ENCODE measurements around the gene IL1B. TPM values are rescaled to one million over a fixed set of nuclear protein-coding genes. Genes with fewer than 3 reads are reported as not detected.

Gene IL1B
- total RNA-seq, 1 experiment from 2014 or later = not detected

DNA sequence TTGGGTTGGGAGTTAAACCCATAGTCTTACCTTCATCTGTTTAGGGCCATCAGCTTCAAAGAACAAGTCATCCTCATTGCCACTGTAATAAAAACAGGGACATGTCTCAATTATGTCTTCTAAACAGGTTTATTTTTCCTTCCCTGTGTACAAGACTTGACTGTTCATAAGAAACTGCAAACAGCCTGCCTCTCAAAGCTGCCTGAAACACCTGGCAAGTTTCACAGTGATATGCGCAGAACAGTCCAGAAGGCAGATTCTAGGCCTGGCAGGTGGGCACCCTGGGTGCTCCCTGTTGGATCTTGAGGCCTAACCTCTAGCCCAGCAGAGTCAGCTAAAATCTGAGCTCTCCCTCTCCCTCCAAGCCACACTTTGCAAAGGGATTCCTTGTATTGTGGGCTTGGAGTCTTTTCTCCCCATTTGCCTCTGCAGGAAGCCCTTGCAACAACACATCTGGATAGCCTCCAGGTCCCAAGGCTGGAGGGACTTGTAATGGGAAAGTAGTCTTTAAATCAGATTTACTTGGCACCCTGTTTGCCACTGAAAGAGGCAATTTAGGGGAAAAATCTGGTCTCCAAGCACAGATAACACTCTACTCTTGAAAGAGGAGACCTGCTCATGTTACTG is 930 bp downstream of the IL1B start:
- in situ Hi-C loops (cut with HindIII; ENCODE audit: low pct_unique_long_range_greater_than_20kb, low sequenced_read_pairs) (no loop called here), intact Hi-C loops (cut with micrococcal nuclease; ENCODE audit: unreplicated experiment) (no loop called here)
- TF ChIP-seq TCF7L2 (IDR thresholded peaks at IDR 0.05; ENCODE audit: low read depth, low read length) (no peak), CTCF (IDR thresholded peaks at IDR 0.05) (no peak)
- TF ChIP-seq, protein P1, sequence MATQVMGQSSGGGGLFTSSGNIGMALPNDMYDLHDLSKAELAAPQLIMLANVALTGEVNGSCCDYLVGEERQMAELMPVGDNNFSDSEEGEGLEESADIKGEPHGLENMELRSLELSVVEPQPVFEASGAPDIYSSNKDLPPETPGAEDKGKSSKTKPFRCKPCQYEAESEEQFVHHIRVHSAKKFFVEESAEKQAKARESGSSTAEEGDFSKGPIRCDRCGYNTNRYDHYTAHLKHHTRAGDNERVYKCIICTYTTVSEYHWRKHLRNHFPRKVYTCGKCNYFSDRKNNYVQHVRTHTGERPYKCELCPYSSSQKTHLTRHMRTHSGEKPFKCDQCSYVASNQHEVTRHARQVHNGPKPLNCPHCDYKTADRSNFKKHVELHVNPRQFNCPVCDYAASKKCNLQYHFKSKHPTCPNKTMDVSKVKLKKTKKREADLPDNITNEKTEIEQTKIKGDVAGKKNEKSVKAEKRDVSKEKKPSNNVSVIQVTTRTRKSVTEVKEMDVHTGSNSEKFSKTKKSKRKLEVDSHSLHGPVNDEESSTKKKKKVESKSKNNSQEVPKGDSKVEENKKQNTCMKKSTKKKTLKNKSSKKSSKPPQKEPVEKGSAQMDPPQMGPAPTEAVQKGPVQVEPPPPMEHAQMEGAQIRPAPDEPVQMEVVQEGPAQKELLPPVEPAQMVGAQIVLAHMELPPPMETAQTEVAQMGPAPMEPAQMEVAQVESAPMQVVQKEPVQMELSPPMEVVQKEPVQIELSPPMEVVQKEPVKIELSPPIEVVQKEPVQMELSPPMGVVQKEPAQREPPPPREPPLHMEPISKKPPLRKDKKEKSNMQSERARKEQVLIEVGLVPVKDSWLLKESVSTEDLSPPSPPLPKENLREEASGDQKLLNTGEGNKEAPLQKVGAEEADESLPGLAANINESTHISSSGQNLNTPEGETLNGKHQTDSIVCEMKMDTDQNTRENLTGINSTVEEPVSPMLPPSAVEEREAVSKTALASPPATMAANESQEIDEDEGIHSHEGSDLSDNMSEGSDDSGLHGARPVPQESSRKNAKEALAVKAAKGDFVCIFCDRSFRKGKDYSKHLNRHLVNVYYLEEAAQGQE (IDR thresholded peaks at IDR 0.05; ENCODE audit: insufficient read depth in 1 of 2, low read depth in 2 of 2, low read length in 1 of 2) = no peak
- no peaks in the 10 kb centered on the region for H3K9me3 ChIP-seq (ENCODE audit: control insufficient read depth, insufficient read depth, low read depth, low read length)
- H3K27ac ChIP-seq (ENCODE audit: low read length) = no peak overlapping the region
- no peaks in the 10 kb centered on the region for H3K4me1 ChIP-seq (ENCODE audit: control insufficient read depth, insufficient read depth, low read length)
- CTCF ChIA-PET = no interaction called here
- POLR2A ChIA-PET = no interaction called here
- peaks cover 2% of the 10 kb centered on the region; the same call in 1 of the 2 replicates for H3K27me3 ChIP-seq (ENCODE audit: control insufficient read depth, insufficient read depth, low read length)
- H3K4me3 ChIP-seq (ENCODE audit: low read depth in 2 of 2, low read length in 2 of 2) = no peak overlapping the region
- no peak for ATAC-seq
- no TSS peak for BruUV-seq (replicated peaks)
- H3K36me3 ChIP-seq (ENCODE audit: control insufficient read depth, insufficient read depth, low read length) = no peaks in the 10 kb centered on the region
- DNase-seq (ENCODE audit: low read depth, low spot score) = no peak

DNA sequence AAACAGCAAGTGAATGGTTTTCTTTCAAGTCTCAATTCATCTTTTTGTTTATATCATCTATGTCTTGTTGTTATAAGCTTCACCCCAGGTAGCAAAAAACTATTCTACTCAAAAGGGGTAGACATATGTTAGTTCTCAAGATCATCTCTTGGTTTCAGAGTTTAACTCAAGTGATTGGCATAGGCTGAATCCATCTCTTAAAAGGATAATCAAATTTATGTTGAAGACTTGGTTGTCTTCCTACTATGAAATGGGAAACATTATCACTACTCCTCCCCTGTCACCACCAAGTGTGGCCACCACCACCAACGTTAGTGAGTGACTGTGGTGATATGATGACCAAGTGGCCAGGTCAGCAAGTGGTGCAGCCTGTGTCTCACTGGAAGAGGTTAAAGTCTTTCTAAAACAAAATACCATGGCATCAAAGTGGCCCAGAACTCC is 1.5 kb downstream of the IL1B start:
- BruUV-seq (replicated peaks) = no TSS peak
- CTCF ChIA-PET = no interaction called here
- H3K27me3 ChIP-seq (ENCODE audit: control insufficient read depth, insufficient read depth, low read length) = peaks cover 2% of the 10 kb centered on the region; the same call in 1 of the 2 replicates
- TF ChIP-seq SIN3A (IDR thresholded peaks at IDR 0.05; ENCODE audit: borderline replicate concordance, insufficient read depth, low read depth, low read length) (no peak), TCF7L2 (IDR thresholded peaks at IDR 0.05; ENCODE audit: low read depth, low read length) (no peak), POLR2AphosphoS5 (IDR thresholded peaks at IDR 0.05; ENCODE audit: low read depth, low read length) (no peak), CTCF (IDR thresholded peaks at IDR 0.05) (no peak)
- TF ChIP-seq, protein P1 (IDR thresholded peaks at IDR 0.05; ENCODE audit: insufficient read depth in 1 of 2, low read depth in 2 of 2, low read length in 1 of 2) = no peak
- H3K36me3 ChIP-seq (ENCODE audit: control insufficient read depth, insufficient read depth, low read length) = no peaks in the 10 kb centered on the region
- POLR2A ChIA-PET = no interaction called here
- in situ Hi-C loops (cut with HindIII; ENCODE audit: low pct_unique_long_range_greater_than_20kb, low sequenced_read_pairs) (no loop called here), intact Hi-C loops (cut with micrococcal nuclease; ENCODE audit: unreplicated experiment) (no loop called here)
- no peaks in the 10 kb centered on the region for H3K9me3 ChIP-seq (ENCODE audit: control insufficient read depth, insufficient read depth, low read depth, low read length)
- no peak for ATAC-seq
- H3K27ac ChIP-seq (ENCODE audit: low read length) = no peak overlapping the region
- H3K4me3 ChIP-seq (ENCODE audit: low read depth in 2 of 2, low read length in 2 of 2) = no peak overlapping the region
- DNase-seq (ENCODE audit: low read depth, low spot score) = no peak
- H3K4me1 ChIP-seq (ENCODE audit: control insufficient read depth, insufficient read depth, low read length) = no peaks in the 10 kb centered on the region
